Astrocyte of the cerebellum (primary cell): Measurements from ENCODE around the gene GHRHR.

Experiments
- DNase-seq: peaks from one replicate; pipeline ENCODE4 v3.0.0-alpha.2; 2011; ENCODE audit warnings: low read depth
- H3K4me3 ChIP-seq: 2 replicates; pipeline ENCODE4 v1.5.1; 2011; ENCODE audit warnings: mild to moderate bottlenecking, low read depth, low read length, moderate library complexity
- CTCF ChIP-seq: IDR thresholded peaks from 2 replicates; pipeline ENCODE4 v1.5.1; 2012; ENCODE audit warnings: low read length, low read depth, moderate library complexity, mild to moderate bottlenecking; ENCODE audit errors: missing control alignments
- in situ Hi-C: cut with HindIII; loops from 2 replicates; pipeline ENCODE4 v1.10.0; 2017; ENCODE audit warnings: low sequenced_read_pairs

The GHRHR gene

GRCh38 chr7:30917216-30917893 lies 46.4 kb upstream of the GHRHR start:
- DNase-seq, result no peak
- H3K4me3 ChIP-seq, result no peak overlapping the region
- in situ Hi-C loops, result no loop called here
- no peak for TF ChIP-seq CTCF

- DNase-seq, result no peak
- in situ Hi-C loops, result no loop called here
- no peak overlapping the region for H3K4me3 ChIP-seq
- no peak for TF ChIP-seq CTCF
Measured at GRCh38 chr7:30918676-30919075, 45.1 kb upstream of the GHRHR start.

- DNase-seq, result no peak
- in situ Hi-C loops, result no loop called here
Measured at GRCh38 chr7:30920021-30920583, 43.7 kb upstream of the GHRHR start.

GRCh38 chr7:30920584-30921539 lies 42.9 kb upstream of the GHRHR start:
- TF ChIP-seq CTCF, result no peak
- H3K4me3 ChIP-seq, result no peak overlapping the region
- in situ Hi-C loops, result no loop called here
- DNase-seq, result no peak

More at GRCh38 chr7:30920021-30920583, 43.7 kb upstream of the GHRHR start:
- TF ChIP-seq CTCF, result no peak
- no peak overlapping the region for H3K4me3 ChIP-seq

GRCh38 chr7:30921540-30922401 lies 42.0 kb upstream of the GHRHR start:
- H3K4me3 ChIP-seq, result no peak overlapping the region
- DNase-seq, result no peak
- in situ Hi-C loops, result no loop called here
- no peak for TF ChIP-seq CTCF

- no peak overlapping the region for H3K4me3 ChIP-seq
- in situ Hi-C loops, result no loop called here
- DNase-seq, result no peak
- no peak for TF ChIP-seq CTCF
Measured at GRCh38 chr7:30922596-30922995, 41.2 kb upstream of the GHRHR start.
